Lung (tissue), 12 donors: Measurements from ENCODE around the gene STK24. TPM values are rescaled to one million over a fixed set of nuclear protein-coding genes. Genes with fewer than 3 reads are reported as not detected.

Experiments used
- ATAC-seq: fragments of 200-7000 bp; cut with Tn5 transposase; one replicate; pipeline ENCODE4 v1.9.1; 2020; ENCODE audit warnings: moderate number of reproducible peaks; ENCODE audit not compliant: insufficient read depth, low FRiP score
- DNase-seq, 3 donors: peaks; one replicate each; pipeline ENCODE4 v3.0.0-alpha.2; 2013 to 2017
- H3K27ac ChIP-seq, 2 donors: one replicate each; pipeline ENCODE4 v1.5.1; 2013; ENCODE audit warnings: mild to moderate bottlenecking in 2 of 2, moderate library complexity in 2 of 2, control low read depth in 1 of 2, inconsistent platforms in 1 of 2, low read depth in 1 of 2, low read length in 1 of 2
- H3K27me3 ChIP-seq, 3 donors: one replicate each; pipeline ENCODE4 v1.5.1; 2013; ENCODE audit warnings: low read length in 2 of 3; ENCODE audit not compliant: control insufficient read depth in 3 of 3, insufficient read depth in 3 of 3
- H3K36me3 ChIP-seq, 4 donors: one replicate each; pipeline ENCODE4 v1.5.1; 2013; ENCODE audit warnings: low read length in 4 of 4, mild to moderate bottlenecking in 1 of 4, moderate library complexity in 1 of 4; ENCODE audit not compliant: control insufficient read depth in 4 of 4, insufficient read depth in 4 of 4
- H3K4me1 ChIP-seq, 5 donors: one replicate each; pipeline ENCODE4 v1.5.1; 2013; ENCODE audit warnings: low read length in 5 of 5, mild to moderate bottlenecking in 2 of 5, moderate library complexity in 1 of 5; ENCODE audit not compliant: control insufficient read depth in 5 of 5, insufficient read depth in 5 of 5
- H3K4me3 ChIP-seq: one replicate; pipeline ENCODE4 v1.5.1; 2013; ENCODE audit warnings: mild to moderate bottlenecking, control low read depth, moderate library complexity
- H3K9ac ChIP-seq, 2 donors: one replicate each; pipeline ENCODE4 v1.5.1; 2013; ENCODE audit warnings: low read length in 2 of 2, control low read depth in 1 of 2; ENCODE audit not compliant: insufficient read depth in 1 of 2
- H3K9me3 ChIP-seq, 4 donors: one replicate each; pipeline ENCODE4 v1.5.1; 2013; ENCODE audit warnings: low read length in 3 of 4, mild to moderate bottlenecking in 1 of 4, moderate library complexity in 1 of 4; ENCODE audit not compliant: control insufficient read depth in 4 of 4, insufficient read depth in 3 of 4
- CTCF ChIP-seq: IDR thresholded peaks from 2 replicates; pipeline ENCODE4 v1.5.1; 2012; ENCODE audit warnings: mild to moderate bottlenecking; ENCODE audit errors: control extremely low read depth, extremely low read depth
- WGBS, 2 donors: extraction: QIAGEN DNeasy Blood & Tissue Kit; methylation state at CpG; one replicate each; pipeline ENCODE4 v1.1.7; 2013; 5-methylcytosine and 5-hydroxymethylcytosine counted together
- polyA plus RNA-seq, 2 donors: library from polyadenylated mRNA; stranded (reverse); fragments of 200-250 nt; gene quantifications; one replicate each; pipeline ENCODE4 v1.2.1, GENCODE V29; 2013
- total RNA-seq, 2 donors: library from RNA; depleted of rRNA in 1 of 2; stranded (reverse); fragments of >200 nt in 1 of 2; gene quantifications; one replicate each; pipeline ENCODE4 v1.2.1, GENCODE V29; 2014 to 2021
- donor health status: control.
- donor health status: control.
- donor health status: Bipolar disorder and iron deficiency.
- donor health status: healthy.
- donor health status: DM: yes; HTN: yes; CAD: no.

Gene STK24
- total and polyA plus RNA-seq, 4 donors, result 38.0 to 102 (median 64.5) TPM

GRCh38 chr13:98439896-98440295 lies 137.0 kb downstream of the STK24 start:
- H3K36me3 ChIP-seq, result peaks cover 0 to 42% (median 24%) of the 10 kb centered on the region in 4 donors
- no peak for TF ChIP-seq CTCF
- DNase-seq (no peak), ATAC-seq (no peak)
- H3K27ac ChIP-seq, result no peak overlapping the region
- H3K4me3 ChIP-seq, result no peak overlapping the region
- WGBS, 2 donors, result 93 to 95% methylated on average over 16 of the region's 16 CpGs
- H3K9me3 ChIP-seq, result no peaks in the 10 kb centered on the region
- no peak overlapping the region for H3K9ac ChIP-seq
- H3K27me3 ChIP-seq, result no peaks in the 10 kb centered on the region
- no peaks in the 10 kb centered on the region for H3K4me1 ChIP-seq

GRCh38 chr13:98439126-98439828 lies 137.6 kb downstream of the STK24 start:
- Histone ChIP-seq H3K9me3 (no peaks in the 10 kb centered on the region), H3K4me3 (no peak overlapping the region), H3K9ac (no peak overlapping the region), H3K27me3 (no peaks in the 10 kb centered on the region), H3K27ac (no peak overlapping the region), H3K4me1 (no peaks in the 10 kb centered on the region), H3K36me3 (peaks cover 0 to 42% (median 24%) of the 10 kb centered on the region in 4 donors)
- ATAC-seq, result no peak
- TF ChIP-seq CTCF, result no peak
- 95% methylated on average over 32 of the region's 32 CpGs for whole genome bisulfite sequencing, 2 donors
- no peak for DNase-seq

- WGBS, 2 donors, result 95 to 96% methylated on average over 27 of the region's 27 CpGs
- peaks cover 0 to 41% (median 24%) of the 10 kb centered on the region in 4 donors for H3K36me3 ChIP-seq
- DNase-seq, result no peak
These were observed 138.4 kb downstream of the STK24 start for GRCh38 chr13:98438246-98439125.

More at GRCh38 chr13:98438246-98439125, 138.4 kb downstream of the STK24 start:
- no peak for ATAC-seq
- H3K4me1 ChIP-seq, result no peaks in the 10 kb centered on the region
- no peaks in the 10 kb centered on the region for H3K9me3 ChIP-seq
- no peak for TF ChIP-seq CTCF
- no peaks in the 10 kb centered on the region for H3K27me3 ChIP-seq
- H3K9ac ChIP-seq, result no peak overlapping the region
- no peak overlapping the region for H3K27ac ChIP-seq
- no peak overlapping the region for H3K4me3 ChIP-seq
